Lower leg skin (tissue), 4 donors: Measurements from ENCODE around the gene FAM47E. TPM values are rescaled to one million over a fixed set of nuclear protein-coding genes. Genes with fewer than 3 reads are reported as not detected.

ENCODE experiments used
- DNase-seq, 2 donors: peaks; one replicate each; pipeline ENCODE4 v3.0.0-alpha.2; 2019; ENCODE audit warnings: low spot score in 2 of 2
- H3K4me3 ChIP-seq: fragments of 200-600 bp; sonication (generic); 2 replicates; pipeline ENCODE4 v1.5.1; 2017; ENCODE audit warnings: mild to moderate bottlenecking, low read depth; ENCODE audit not compliant: poor library complexity, severe bottlenecking
- CTCF ChIP-seq, 3 donors: fragments of 450-650 bp; IDR thresholded peaks; one replicate each; pipeline ENCODE4 v1.5.1; 2016; ENCODE audit warnings: antibody characterized with exemption in 3 of 3, mild to moderate bottlenecking in 3 of 3, moderate library complexity in 2 of 3
- POLR2A ChIP-seq, 2 donors: fragments of 450-650 bp; IDR thresholded peaks; one replicate each; pipeline ENCODE4 v1.6.1; 2016 to 2017; ENCODE audit warnings: antibody characterized with exemption in 2 of 2, mild to moderate bottlenecking in 1 of 2, moderate library complexity in 1 of 2
- WGBS, 2 donors: methylation state at CpG; one replicate each; pipeline ENCODE4 v1.1.5; 2018; 5-methylcytosine and 5-hydroxymethylcytosine counted together
- intact Hi-C: fragments of 100-400 bp; cut with DNase I; formaldehyde crosslinking; loops from one replicate; pipeline ENCODE4 v1.15.0; 2023; ENCODE audit warnings: low total_unique reads
- total RNA-seq, 4 donors: library from RNA; depleted of rRNA; stranded (reverse); fragments of >200 nt; gene quantifications; one replicate each; pipeline ENCODE4 v1.1.0, GENCODE V29; 2016

Gene FAM47E
- total RNA-seq, result 1 to 10 TPM in 2 of 4 donors, under 1 TPM in 1, not detected in 1; 0.62 to 4.7 (median 1.3) TPM

- WGBS, 2 donors, result 4% methylated on average over 42 to 62 of the region's 68 CpGs
- intact Hi-C loops, result no loop called here
- peak in 1 of 2 donors; percentile 92 for DNase-seq
- TF ChIP-seq CTCF (IDR thresholded peaks at IDR 0.05) (no peak), POLR2A (IDR thresholded peaks at IDR 0.05) (no peak)
- H3K4me3 ChIP-seq, result peak within 1 kb of the TSS; percentile 32
Measured at GRCh38 chr4:76251441-76252270, at the start of gene FAM47E. TSS of gene FAM47E (plus strand) at chr4:76251721. CDS start at chr4:76251747, 26 bp downstream.

GRCh38 chr4:76203541-76203940 is 48.0 kb upstream of the FAM47E start:
- WGBS, 2 donors, result 79 to 86% methylated on average over 4 of the region's 4 CpGs
- no peak overlapping the region for H3K4me3 ChIP-seq
- TF ChIP-seq POLR2A (IDR thresholded peaks at IDR 0.05) (no peak), CTCF (IDR thresholded peaks at IDR 0.05) (no peak)
- intact Hi-C loops, result no loop called here
- no peak for DNase-seq

- intact Hi-C loops, result no loop called here
- no peak for DNase-seq
- WGBS, 2 donors, result 86 to 93% methylated on average over 1 of the region's 1 CpG
- TF ChIP-seq CTCF (IDR thresholded peaks at IDR 0.05), result no peak
- no peak for TF ChIP-seq POLR2A (IDR thresholded peaks at IDR 0.05)
- H3K4me3 ChIP-seq, result no peak overlapping the region
Measured at GRCh38 chr4:76204936-76205335, 46.6 kb upstream of the FAM47E start.

GRCh38 chr4:76205476-76205875 is 46.0 kb upstream of the FAM47E start:
- no peak overlapping the region for H3K4me3 ChIP-seq
- intact Hi-C loops, result no loop called here
- DNase-seq, result no peak
- TF ChIP-seq CTCF (IDR thresholded peaks at IDR 0.05) (no peak), POLR2A (IDR thresholded peaks at IDR 0.05) (no peak)

- no peak for DNase-seq
- intact Hi-C loops, result no loop called here
- WGBS, 2 donors, result 54 to 56% methylated on average over 7 of the region's 7 CpGs
- no peak overlapping the region for H3K4me3 ChIP-seq
- TF ChIP-seq POLR2A (IDR thresholded peaks at IDR 0.05), result no peak
- no peak for TF ChIP-seq CTCF (IDR thresholded peaks at IDR 0.05)
Measured at GRCh38 chr4:76206222-76206942, 45.1 kb upstream of the FAM47E start.
